Right lobe of liver (tissue), 6 donors: ENCODE results near the gene SUCLG1. TPM values are rescaled to one million over a fixed set of nuclear protein-coding genes. Genes with fewer than 3 reads are reported as not detected.

ENCODE experiments used
- ATAC-seq, 4 donors: fragments of 200-7000 bp; cut with Tn5 transposase; one replicate each; pipeline ENCODE4 v1.9.1; 2020; ENCODE audit warnings: mild to moderate bottlenecking in 4 of 4, moderate library complexity in 4 of 4
- DNase-seq, 3 donors: peaks; one replicate each; pipeline ENCODE4 v3.0.0-alpha.2; 2020
- H3K27ac ChIP-seq, 3 donors: fragments of 200-600 bp; one replicate each; pipeline ENCODE4 v1.8.0; 2022
- H3K27me3 ChIP-seq, 2 donors: fragments of 200-600 bp; one replicate each; pipeline ENCODE4 v1.8.0; 2022
- H3K36me3 ChIP-seq, 4 donors: fragments of 200-600 bp; sonication (generic) in 1 of 4; one replicate each; pipeline versions ENCODE4 v1.5.1 to v1.8.0; 2017 to 2022; ENCODE audit warnings: control low read depth in 1 of 4
- H3K4me1 ChIP-seq, 4 donors: fragments of 200-600 bp; sonication (generic) in 1 of 4; one replicate each; pipeline versions ENCODE4 v1.5.1 to v1.8.0; 2017 to 2022; ENCODE audit warnings: control low read depth in 1 of 4
- H3K4me3 ChIP-seq, 3 donors: fragments of 200-600 bp; one replicate each; pipeline ENCODE4 v1.8.0; 2022
- H3K9me3 ChIP-seq, 4 donors: fragments of 200-600 bp; sonication (generic) in 1 of 4; one replicate each; pipeline versions ENCODE4 v1.5.1 to v1.8.0; 2017 to 2022; ENCODE audit warnings: control low read depth in 1 of 4
- CTCF ChIP-seq, 4 donors: fragments of 200-600 bp in 3 of 4; fragments of 450-650 bp in 1 of 4; IDR thresholded peaks; one replicate each; pipeline versions ENCODE4 v1.5.1 to v1.8.0; 2016 to 2022; ENCODE audit warnings: antibody characterized with exemption in 4 of 4, mild to moderate bottlenecking in 2 of 4
- POLR2A ChIP-seq: fragments of 450-650 bp; IDR thresholded peaks from one replicate; pipeline ENCODE4 v1.6.1; 2017; ENCODE audit warnings: antibody characterized with exemption, mild to moderate bottlenecking
- whole genome bisulfite sequencing: methylation state at CpG from one replicate; pipeline ENCODE4 v1.1.6; 2018; ENCODE audit warnings: low coverage, low lambda C conversion rate; ENCODE audit not compliant: insufficient coverage; ENCODE audit errors: missing lambda C conversion rate; 5-methylcytosine and 5-hydroxymethylcytosine counted together
- intact Hi-C, 2 donors: fragments of 100-400 bp; cut with DNase I; formaldehyde crosslinking; loops; one replicate each; pipeline versions ENCODE4 v1.11.2 to v1.14.1; 2022
- total RNA-seq, 6 experiments: library from RNA; depleted of rRNA in 2 of 6; stranded (reverse); fragments of >200 nt in 2 of 6; fragmentation: NEBNext Ultra II Directional in 3 of 6; extraction: Animal tissue kit (Norgen Biotek cat#: 25700) in 3 of 6; gene quantifications; one replicate each; pipeline versions ENCODE4 v1.1.0 to v1.2.4, GENCODE V29; 2016 to 2023
- donor health status: DM: no; HTN: yes; CAD: no.
- donor health status: DM: no; HTN: no; CAD: no.
- donor health status: DM: no; HTN: no; CAD: no.
- donor health status: DM: no; HTN: yes; CAD: no.
- donor health status: DM: no; HTN: yes; CAD: no.

The SUCLG1 gene
- total RNA-seq, 6 experiments from 2014 or later = 73.4 to 86.7 (median 82.8) TPM

DNA sequence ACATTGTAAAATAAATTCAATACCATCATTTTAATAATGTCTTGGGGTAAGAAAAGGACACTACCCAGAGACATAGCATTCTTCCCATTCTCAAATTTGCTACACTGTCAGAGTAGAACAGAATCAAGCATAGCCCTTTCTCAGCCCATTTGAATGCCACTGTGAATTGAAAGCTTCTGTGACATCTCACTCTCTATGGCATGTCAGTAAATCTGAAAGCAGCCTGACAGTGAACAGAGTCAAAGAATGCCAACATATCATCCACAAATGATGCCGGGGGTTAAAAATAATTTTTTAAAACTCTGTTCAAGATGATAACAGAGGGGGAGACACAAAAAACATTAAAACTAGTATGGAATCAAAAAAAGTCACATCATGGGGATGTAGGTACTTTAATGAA lies 17.6 kb downstream of the SUCLG1 start:
- H3K27me3 ChIP-seq = no peaks in the 10 kb centered on the region
- no peaks in the 10 kb centered on the region for H3K9me3 ChIP-seq
- no peak overlapping the region for H3K4me3 ChIP-seq
- intact Hi-C loops = no loop called here
- TF ChIP-seq CTCF (IDR thresholded peaks at IDR 0.05) (no peak), POLR2A (no peak)
- H3K27ac ChIP-seq = no peak overlapping the region
- 69% methylated on average over 1 of the region's 1 CpG for WGBS
- H3K36me3 ChIP-seq = peaks cover 0 to 54% (median 23%) of the 10 kb centered on the region in 4 donors
- H3K4me1 ChIP-seq = no peaks in the 10 kb centered on the region
- ATAC-seq (no peak), DNase-seq (no peak)

DNA sequence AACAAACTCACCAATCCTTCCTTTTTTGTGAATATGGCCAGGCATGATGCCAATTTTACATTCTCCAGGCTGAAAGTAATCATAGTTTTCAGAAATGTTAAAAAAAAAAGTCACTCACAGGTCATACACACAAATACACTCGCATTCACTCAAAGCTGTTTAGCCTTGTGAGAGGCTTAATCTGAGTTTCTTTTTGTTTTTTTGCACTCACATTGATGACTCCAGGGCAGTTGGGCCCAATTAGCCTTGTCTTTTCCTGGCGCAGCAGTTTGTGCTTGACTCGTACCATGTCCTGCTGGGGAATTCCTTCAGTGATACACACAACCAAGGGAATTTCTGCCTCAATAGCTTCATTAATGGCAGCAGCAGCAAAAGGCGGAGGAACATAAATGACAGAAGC lies 18.0 kb downstream of the SUCLG1 start:
- Histone ChIP-seq H3K4me3 (no peak overlapping the region), H3K4me1 (no peaks in the 10 kb centered on the region), H3K9me3 (no peaks in the 10 kb centered on the region), H3K27ac (no peak overlapping the region), H3K27me3 (no peaks in the 10 kb centered on the region), H3K36me3 (peaks cover 0 to 54% (median 23%) of the 10 kb centered on the region in 4 donors)
- 84% methylated on average over 4 of the region's 4 CpGs for WGBS
- DNase-seq (no peak), ATAC-seq (no peak)
- intact Hi-C loops = no loop called here
- TF ChIP-seq POLR2A (no peak), CTCF (IDR thresholded peaks at IDR 0.05) (no peak)

- no peak overlapping the region for H3K4me3 ChIP-seq
- no peaks in the 10 kb centered on the region for H3K9me3 ChIP-seq
- H3K27me3 ChIP-seq = no peaks in the 10 kb centered on the region
- no peaks in the 10 kb centered on the region for H3K4me1 ChIP-seq
- no peak overlapping the region for H3K27ac ChIP-seq
- WGBS = 75% methylated on average over 6 of the region's 6 CpGs
- DNase-seq (no peak), ATAC-seq (peak in 2 of 4 donors; percentile 55 to 65)
- no peak for TF ChIP-seq POLR2A
- no peak for TF ChIP-seq CTCF (IDR thresholded peaks at IDR 0.05)
- H3K36me3 ChIP-seq = peaks cover 0 to 64% (median 24%) of the 10 kb centered on the region in 4 donors
- intact Hi-C loops = no loop called here
Measured at GRCh38 chr2:84435345-84436025, 23.6 kb downstream of the SUCLG1 start.

DNA sequence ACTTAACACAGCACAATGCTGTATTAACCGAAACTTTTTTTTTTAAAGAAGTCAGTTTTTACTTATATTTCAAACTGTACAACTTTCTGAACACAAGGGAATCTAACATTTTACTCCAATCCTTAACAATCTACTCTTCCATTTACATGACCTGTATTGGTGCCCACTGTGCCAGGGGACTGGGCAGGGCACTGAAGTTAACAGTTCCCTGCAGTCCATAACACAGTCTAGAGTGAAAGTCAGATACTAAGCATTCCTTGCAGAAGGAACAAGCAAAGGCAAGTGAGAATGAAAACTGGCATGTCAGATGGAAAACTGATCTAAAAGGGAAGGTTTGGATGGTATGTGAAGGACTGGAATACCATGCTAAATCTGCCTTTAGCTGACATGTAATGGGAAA lies 29.8 kb downstream of the SUCLG1 start:
- Histone ChIP-seq H3K27ac (no peak overlapping the region), H3K4me1 (peaks cover 0 to 15% (median 0%) of the 10 kb centered on the region in 4 donors), H3K36me3 (peaks cover 12 to 63% (median 38%) of the 10 kb centered on the region in 4 donors), H3K27me3 (no peaks in the 10 kb centered on the region), H3K4me3 (no peak overlapping the region), H3K9me3 (no peaks in the 10 kb centered on the region)
- TF ChIP-seq POLR2A (no peak), CTCF (IDR thresholded peaks at IDR 0.05) (no peak)
- intact Hi-C loops = no loop called here
- ATAC-seq = no peak
- DNase-seq = no peak
- 87% methylated on average over 1 of the region's 1 CpG for WGBS
